Endothelial cell of umbilical vein (primary cell): ENCODE data around the gene NEO1. TPM values are rescaled to one million over a fixed set of nuclear protein-coding genes. Genes with fewer than 3 reads are reported as not detected.

Experiments used
- BruUV-seq: library from RNA; stranded (reverse); fragments of 400-500 nt; replicated peaks from 2 replicates; lab custom pipeline; 2021; lab: Mats Ljungman, UMichigan
- CTCF ChIA-PET: fragments of 300-600, 350-600 bp; sonication (Branson Sonifier 250); formaldehyde crosslinking; loops from one replicate; lab custom pipeline; 2021; ENCODE audit warnings: antibody characterized with exemption, inconsistent platforms; lab: Charles Lee
- POLR2A ChIA-PET: fragments of 300-600, 350-600 bp; sonication (Branson Sonifier 250); formaldehyde crosslinking; loops from one replicate; lab custom pipeline; 2021; ENCODE audit warnings: antibody characterized with exemption, inconsistent platforms; lab: Charles Lee
- DNase-seq: peaks from one replicate; pipeline ENCODE4 v3.0.0-alpha.2; 2011; ENCODE audit warnings: low read depth, low spot score
- FAIRE-seq: peaks from 2 replicates; lab custom pipeline; 2011; peaks lifted over from hg19 to GRCh38; lab: Jason Lieb, UNC
- H2AFZ ChIP-seq: 2 replicates; pipeline ENCODE4 v1.6.0; 2012; ENCODE audit warnings: low read depth, low read length, control low read depth, inconsistent platforms
- H3K27ac ChIP-seq: 2 replicates; pipeline ENCODE4 v1.5.1; 2011; ENCODE audit warnings: low read depth, mild to moderate bottlenecking, control low read depth, low read length, moderate library complexity; ENCODE audit not compliant: insufficient read depth
- H3K27me3 ChIP-seq, 2 experiments: 2 replicates each; pipeline versions ENCODE4 v1.6.0 to v1.6.1; 2011; ENCODE audit warnings: low read length in 2 of 2, mixed read lengths in 1 of 2; ENCODE audit not compliant: control insufficient read depth in 2 of 2, insufficient read depth in 2 of 2
- H3K36me3 ChIP-seq, 2 experiments: 2 replicates in 1 of 2; 3 replicates in 1 of 2; pipeline ENCODE4 v1.5.1; 2011; ENCODE audit warnings: low read length in 2 of 2, mild to moderate bottlenecking in 1 of 2, moderate library complexity in 1 of 2; ENCODE audit not compliant: control insufficient read depth in 2 of 2, insufficient read depth in 2 of 2; ENCODE audit errors: extremely low read depth in 1 of 2
- H3K4me1 ChIP-seq: 3 replicates; pipeline ENCODE4 v1.5.1; 2011; ENCODE audit warnings: mild to moderate bottlenecking, low read length; ENCODE audit not compliant: control insufficient read depth, insufficient read depth; ENCODE audit errors: extremely low read depth
- H3K4me2 ChIP-seq: 2 replicates; pipeline ENCODE4 v1.6.1; 2011; ENCODE audit warnings: low read length, control low read depth, mixed read lengths; ENCODE audit not compliant: insufficient read depth
- H3K4me3 ChIP-seq, 3 experiments: fragments of 200-600 bp in 1 of 3; sonication (generic), shearing (Covaris generic) in 1 of 3; replicated peaks in 1 of 3; 2 replicates each; pipeline ENCODE4 v1.5.1; 2011 to 2016; ENCODE audit warnings: control low read depth in 3 of 3, low read length in 3 of 3, mild to moderate bottlenecking in 2 of 3, inconsistent platforms in 1 of 3, low read depth in 1 of 3, moderate library complexity in 1 of 3; ENCODE audit not compliant: insufficient read depth in 1 of 3
- H3K79me2 ChIP-seq: 2 replicates; pipeline ENCODE4 v1.6.0; 2012; ENCODE audit warnings: low read length, inconsistent platforms; ENCODE audit not compliant: control insufficient read depth, insufficient read depth
- H3K9ac ChIP-seq: replicated peaks from 2 replicates; pipeline ENCODE3; 2011; ENCODE audit warnings: low read length, control low read depth; ENCODE audit not compliant: insufficient read depth; ENCODE audit errors: extremely low read depth
- H3K9me1 ChIP-seq: replicated peaks from 3 replicates; pipeline ENCODE4 v1.6.0; 2011; ENCODE audit warnings: mild to moderate bottlenecking, low read length; ENCODE audit not compliant: control insufficient read depth, insufficient read depth; ENCODE audit errors: extremely low read depth
- H3K9me3 ChIP-seq: replicated peaks from 2 replicates; pipeline ENCODE4 v1.5.1; 2012; ENCODE audit warnings: low read length, inconsistent platforms; ENCODE audit not compliant: control insufficient read depth, insufficient read depth
- H4K20me1 ChIP-seq: replicated peaks from 2 replicates; pipeline ENCODE3; 2011; ENCODE audit warnings: mild to moderate bottlenecking, low read length; ENCODE audit not compliant: control insufficient read depth, insufficient read depth; ENCODE audit errors: extremely low read depth
- EZH2 ChIP-seq: IDR thresholded peaks from 2 replicates; pipeline ENCODE4 v1.6.1; 2012; ENCODE audit warnings: borderline replicate concordance, low read depth, mild to moderate bottlenecking, moderate library complexity, low read length, inconsistent platforms; ENCODE audit not compliant: severe bottlenecking
- JUN ChIP-seq: IDR thresholded peaks from 2 replicates; pipeline ENCODE4 v1.6.1; 2011; ENCODE audit warnings: borderline replicate concordance, low read depth; ENCODE audit not compliant: insufficient read length, insufficient read depth
- POLR2A ChIP-seq: IDR thresholded peaks from 2 replicates; pipeline ENCODE4 v1.6.1; 2012; ENCODE audit warnings: low read depth, mild to moderate bottlenecking, control low read depth, low read length
- POLR2AphosphoS5 ChIP-seq: IDR thresholded peaks from 2 replicates; pipeline ENCODE4 v1.6.1; 2012; ENCODE audit warnings: low read depth, mild to moderate bottlenecking, control low read depth, low read length, moderate library complexity; ENCODE audit not compliant: insufficient read depth
- dilution Hi-C: fragments of 300-500 bp; cut with MboI; formaldehyde crosslinking; loops from one replicate; pipeline ENCODE4 v1.15.0; 2019; ENCODE audit warnings: low sequenced_read_pairs; ENCODE audit not compliant: extremely low pct_ligation_motif_present
- intact Hi-C: fragments of 100-400 bp; cut with micrococcal nuclease; formaldehyde crosslinking; loops from one replicate; pipeline ENCODE4 v1.10.0; 2022
- polyA plus RNA-seq, 4 experiments: library from polyadenylated mRNA; depleted of rRNA in 3 of 4; stranded (reverse) in 3 of 4; unstranded in 1 of 4; fragments of >200 nt; gene quantifications; 2 replicates each; pipeline versions ENCODE4 v1.2.1 to v1.2.3, GENCODE V29; 2011 to 2012; ENCODE audit warnings: missing spikeins in 1 of 4
- total RNA-seq: library from RNA; stranded (reverse); gene quantifications from 2 replicates; pipeline ENCODE4 v1.2.3, GENCODE V29; 2021
- TF ChIP-seq, protein P1 (sequence below): IDR thresholded peaks from 2 replicates; pipeline ENCODE4 v1.6.1; 2011; ENCODE audit not compliant: insufficient read depth, insufficient read length

NEO1 gene
- total and polyA plus RNA-seq, 2 donors (not counting 3 experiments of a cell fraction or from before 2014, with no cell fraction given), result 0.12 to 0.35 TPM

DNA sequence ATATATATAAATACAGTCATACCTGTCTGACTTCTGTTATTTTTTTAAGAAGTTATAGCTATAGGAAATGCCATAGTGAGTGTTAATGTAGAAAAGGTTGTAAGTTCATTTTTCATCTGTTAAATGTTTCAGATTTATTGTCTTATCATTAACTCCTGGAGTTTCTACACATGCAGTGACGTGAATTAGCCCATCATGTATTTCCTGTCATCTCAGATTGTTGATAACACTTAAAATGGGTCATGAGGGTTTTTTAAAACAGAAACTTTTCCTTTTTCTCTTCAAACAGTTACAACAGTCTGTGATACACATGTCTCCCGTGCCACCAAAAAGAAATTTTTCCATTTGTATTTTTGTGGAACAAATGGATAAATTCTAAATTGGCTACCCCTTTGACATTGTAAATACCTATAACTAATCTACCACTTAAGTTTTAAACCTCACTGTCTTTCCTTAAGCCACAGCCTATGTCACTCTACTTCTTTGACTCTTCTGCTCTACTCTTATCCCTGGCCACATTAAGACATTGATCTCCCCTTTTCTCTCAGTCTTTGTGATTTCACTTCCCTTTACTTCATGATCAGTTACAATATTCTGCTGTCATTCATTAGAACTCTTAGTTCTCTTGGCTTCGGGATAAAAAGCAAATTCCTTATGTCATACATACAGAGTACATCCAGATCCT is 89.1 kb downstream of the NEO1 start:
- Histone ChIP-seq H3K4me2 (no peak overlapping the region), H3K4me1 (no peaks in the 10 kb centered on the region), H2AFZ (no peak overlapping the region), H3K79me2 (no peaks in the 10 kb centered on the region), H3K27ac (no peak overlapping the region), H3K9me3 (no peaks in the 10 kb centered on the region), H4K20me1 (no peaks in the 10 kb centered on the region), H3K9me1 (no peaks in the 10 kb centered on the region), H3K4me3 (no peak overlapping the region), H3K9ac (no peak overlapping the region), H3K27me3 (peaks cover 0 to 2% of the 10 kb centered on the region in 2 experiments), H3K36me3 (no peaks in the 10 kb centered on the region)
- TF ChIP-seq JUN, result no peak
- TF ChIP-seq, protein P1, sequence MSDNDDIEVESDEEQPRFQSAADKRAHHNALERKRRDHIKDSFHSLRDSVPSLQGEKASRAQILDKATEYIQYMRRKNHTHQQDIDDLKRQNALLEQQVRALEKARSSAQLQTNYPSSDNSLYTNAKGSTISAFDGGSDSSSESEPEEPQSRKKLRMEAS, result no peak
- TF ChIP-seq POLR2A, result no peak
- no peak for TF ChIP-seq POLR2AphosphoS5
- TF ChIP-seq EZH2, result no peak
- ChIA-PET CTCF (no interaction called here), POLR2A (no interaction called here)
- intact Hi-C loops, result no loop called here
- dilution Hi-C loops, result no loop called here
- no peak for DNase-seq
- no peak for FAIRE-seq
- no TSS peak for BruUV-seq
